ENCODE measurements around the gene VPS52.

Gene VPS52, protein sequence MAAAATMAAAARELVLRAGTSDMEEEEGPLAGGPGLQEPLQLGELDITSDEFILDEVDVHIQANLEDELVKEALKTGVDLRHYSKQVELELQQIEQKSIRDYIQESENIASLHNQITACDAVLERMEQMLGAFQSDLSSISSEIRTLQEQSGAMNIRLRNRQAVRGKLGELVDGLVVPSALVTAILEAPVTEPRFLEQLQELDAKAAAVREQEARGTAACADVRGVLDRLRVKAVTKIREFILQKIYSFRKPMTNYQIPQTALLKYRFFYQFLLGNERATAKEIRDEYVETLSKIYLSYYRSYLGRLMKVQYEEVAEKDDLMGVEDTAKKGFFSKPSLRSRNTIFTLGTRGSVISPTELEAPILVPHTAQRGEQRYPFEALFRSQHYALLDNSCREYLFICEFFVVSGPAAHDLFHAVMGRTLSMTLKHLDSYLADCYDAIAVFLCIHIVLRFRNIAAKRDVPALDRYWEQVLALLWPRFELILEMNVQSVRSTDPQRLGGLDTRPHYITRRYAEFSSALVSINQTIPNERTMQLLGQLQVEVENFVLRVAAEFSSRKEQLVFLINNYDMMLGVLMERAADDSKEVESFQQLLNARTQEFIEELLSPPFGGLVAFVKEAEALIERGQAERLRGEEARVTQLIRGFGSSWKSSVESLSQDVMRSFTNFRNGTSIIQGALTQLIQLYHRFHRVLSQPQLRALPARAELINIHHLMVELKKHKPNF
- 47.6 to 80.3 (median 52.7) reads per million in 3 experiments for total RNA-seq

DNA sequence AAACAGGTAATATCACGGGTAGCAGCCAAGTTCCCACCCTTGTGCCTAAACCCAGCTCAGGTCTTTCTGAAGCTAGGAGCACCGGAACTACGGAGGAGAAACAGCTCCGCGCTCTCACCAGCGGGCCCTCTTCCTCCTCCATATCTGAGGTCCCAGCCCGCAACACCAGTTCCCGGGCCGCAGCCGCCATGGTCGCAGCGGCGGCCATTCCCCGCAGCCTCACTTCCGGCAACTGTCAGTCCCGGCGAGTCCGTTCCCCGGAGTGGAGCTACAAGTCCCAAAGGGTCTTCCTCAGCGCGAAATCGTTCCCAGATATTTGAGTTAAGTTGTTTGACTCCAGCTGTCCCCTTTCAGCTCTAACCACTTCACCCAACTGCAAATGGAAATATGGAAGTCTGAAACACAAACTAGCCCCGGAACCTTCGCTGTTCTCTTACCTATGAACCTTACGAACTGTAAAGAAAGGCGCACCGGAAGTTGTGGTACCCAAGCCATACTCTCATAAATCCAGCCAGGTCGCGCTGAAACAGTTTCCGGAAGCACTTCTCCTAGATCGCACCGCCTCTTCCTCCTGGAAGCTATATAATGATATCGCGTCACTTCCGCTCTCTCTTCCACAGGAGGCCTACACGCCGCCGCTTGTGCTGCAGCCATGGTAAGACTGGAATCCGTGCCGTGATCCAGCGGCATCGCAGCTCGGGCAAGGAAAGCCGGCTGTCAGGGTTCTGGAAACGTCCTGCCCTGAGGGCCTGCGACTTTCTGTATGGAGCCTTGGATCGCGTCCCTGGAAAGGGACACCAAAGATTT lies at the start of gene VPS52, which contains the start of gene RPS18:
Gene VPS52 (minus strand): TSS at position 409 of the 807 bp plus-strand sequence. CDS start 201 bp downstream, at position 208.
Gene RPS18 (plus strand): TSS at position 608 of the 807 bp plus-strand sequence. CDS start 45 bp downstream, at position 653.
- DNase-seq: peak; percentile 95

DNA sequence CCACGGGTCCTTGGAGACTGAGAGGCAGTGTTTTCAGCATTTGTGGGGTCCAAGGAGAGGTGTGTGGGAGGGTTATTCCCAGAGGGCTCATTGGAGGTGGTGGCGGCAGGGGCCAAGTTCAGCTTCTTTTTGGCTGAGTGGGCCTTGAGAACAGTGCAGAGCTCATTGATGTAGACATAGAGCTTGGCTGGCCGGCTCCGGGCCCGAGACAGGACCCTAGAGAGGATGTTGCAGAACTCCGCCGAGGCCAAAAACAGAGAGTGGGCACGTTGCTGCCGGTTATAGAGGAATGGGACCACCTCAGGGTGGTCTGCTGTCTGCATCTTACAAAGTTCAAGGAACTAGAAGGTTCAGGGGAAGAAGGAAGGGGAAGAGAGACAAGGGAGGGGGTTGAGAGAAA lies 49.6 kb upstream of the VPS52 start:
- no peak for DNase-seq

DNA sequence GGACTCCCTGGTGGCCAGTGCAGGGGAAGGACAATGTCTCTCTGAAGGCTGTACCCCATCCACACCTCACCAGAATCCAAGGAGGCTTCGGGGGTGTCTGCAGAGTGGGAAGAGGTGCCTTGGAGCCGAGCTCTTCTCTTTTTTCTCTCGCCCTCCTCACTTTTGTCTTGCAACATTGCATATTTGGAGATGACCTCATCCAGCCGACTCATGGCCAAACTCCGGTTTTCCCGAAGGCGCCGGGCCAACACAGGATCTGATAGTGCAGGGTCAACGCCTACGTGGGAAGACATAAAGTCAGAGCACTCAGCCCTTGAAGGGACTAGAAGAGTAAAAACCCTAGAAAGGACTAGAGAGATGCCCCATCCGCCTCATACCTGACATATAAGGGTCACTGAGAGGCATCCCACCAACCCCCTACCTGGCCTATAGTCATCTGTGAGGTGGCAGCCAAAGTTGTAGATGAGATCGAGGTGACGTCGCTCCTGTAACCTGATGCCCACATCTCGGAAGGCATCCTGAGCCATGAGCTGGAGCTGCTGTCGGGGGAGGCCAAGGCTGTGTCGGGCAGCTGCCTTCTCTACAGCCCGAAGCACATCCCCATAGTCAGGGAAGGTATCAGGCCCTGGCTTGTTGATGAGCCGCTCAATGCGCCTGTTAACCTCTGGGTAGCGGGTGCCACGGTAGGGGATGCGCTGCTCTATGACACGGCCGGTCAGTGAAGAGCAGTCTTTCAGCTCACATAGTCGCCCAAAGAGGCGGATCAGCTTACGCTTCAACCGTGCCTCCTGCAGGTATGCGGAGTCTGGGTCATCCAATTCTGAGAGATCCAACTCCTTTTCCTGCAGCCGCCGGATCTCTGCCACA lies 48.9 kb upstream of the VPS52 start:
- DNase-seq: no peak

DNA sequence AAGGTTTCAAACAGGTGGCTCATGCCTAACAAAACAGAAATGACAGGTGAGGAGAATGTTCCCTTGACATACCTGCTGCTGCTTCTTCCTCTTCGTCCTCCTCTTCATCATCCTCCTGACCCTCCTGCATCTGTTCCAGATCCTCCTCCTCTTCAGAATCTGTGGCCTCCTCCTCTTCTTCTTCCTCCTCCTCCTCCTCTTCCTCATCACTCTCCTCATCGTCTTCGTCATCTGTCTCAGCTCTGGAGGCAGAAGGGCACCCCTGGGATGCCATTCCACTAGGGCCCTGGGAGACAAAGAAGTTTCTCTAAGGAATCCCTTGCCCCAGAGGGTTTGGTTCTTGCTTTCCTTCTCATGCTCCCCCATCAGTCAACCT lies 48.3 kb upstream of the VPS52 start:
- no peak for DNase-seq

DNA sequence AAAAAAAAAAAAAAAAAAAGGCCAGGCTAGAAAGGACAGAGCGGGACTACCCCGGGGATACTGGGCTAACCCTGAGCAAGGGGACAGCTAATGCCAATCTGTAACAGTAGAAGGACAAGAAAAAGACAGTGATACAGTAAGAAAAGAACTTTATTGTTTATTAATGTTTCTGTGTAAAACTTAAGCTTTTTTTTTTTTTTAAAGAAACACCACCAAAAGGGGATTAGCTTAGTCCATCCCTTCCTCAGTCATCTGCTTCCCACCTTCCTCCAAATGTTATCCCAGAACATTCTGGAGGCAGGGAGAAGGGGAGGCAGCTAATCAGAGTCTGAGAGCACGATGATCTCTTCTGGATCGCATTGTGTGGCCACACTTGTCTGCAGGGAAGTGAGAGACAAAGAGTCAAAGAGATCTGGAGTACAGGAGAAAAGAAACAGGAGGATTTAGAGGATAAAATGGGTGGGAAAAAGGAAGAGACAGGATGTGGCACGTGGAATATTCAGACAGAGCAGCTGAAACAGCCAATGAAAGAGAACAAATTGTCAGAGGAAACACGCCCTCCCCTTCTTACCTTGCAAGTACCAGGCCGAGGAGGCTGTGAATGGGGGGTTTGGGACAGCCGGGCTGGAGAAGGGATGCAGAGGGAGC lies 46.9 kb upstream of the VPS52 start:
- no peak for DNase-seq

DNA sequence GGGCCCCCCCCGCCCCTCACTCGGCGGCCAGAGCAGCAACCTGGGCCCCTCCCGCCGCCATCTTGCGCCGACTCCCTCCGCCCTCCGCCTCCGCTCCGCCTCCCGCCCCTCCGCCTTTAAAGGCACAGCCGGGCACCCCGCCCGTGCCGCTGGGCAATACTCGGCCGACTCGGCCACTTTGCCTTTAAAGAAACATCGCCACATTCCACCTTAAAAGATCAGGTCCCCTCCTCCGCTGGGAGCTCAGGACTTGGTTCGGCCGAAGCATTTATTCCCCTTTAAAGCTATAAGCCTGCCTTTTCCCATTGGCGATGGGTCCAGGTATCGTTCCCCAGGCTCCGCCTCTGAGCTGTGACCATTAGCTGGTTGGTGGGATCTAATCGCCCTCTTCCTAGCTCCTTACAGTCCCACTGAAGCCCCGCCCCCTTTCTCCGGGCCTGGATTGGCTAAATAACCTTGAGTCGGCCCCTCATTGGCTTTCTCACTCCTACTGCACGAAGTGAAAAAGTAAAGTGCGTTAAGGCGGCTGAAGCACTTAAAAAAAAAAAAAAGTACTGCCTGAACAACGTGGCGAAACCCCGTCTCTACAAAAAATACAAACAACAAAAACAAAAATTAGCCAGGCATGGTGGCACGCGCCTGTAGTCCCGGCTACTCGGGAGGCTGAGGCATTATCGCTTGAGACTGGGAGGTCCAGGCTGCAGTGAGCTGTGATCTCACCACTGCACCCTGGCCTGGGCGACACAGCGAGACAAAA lies 46.2 kb upstream of the VPS52 start, which contains the start of gene ZBTB22:
Gene ZBTB22 (minus strand): TSS at position 76 of the 757 bp plus-strand sequence. CDS start 828 bp downstream, outside the sequence.
- DNase-seq: peak; percentile 96

DNA sequence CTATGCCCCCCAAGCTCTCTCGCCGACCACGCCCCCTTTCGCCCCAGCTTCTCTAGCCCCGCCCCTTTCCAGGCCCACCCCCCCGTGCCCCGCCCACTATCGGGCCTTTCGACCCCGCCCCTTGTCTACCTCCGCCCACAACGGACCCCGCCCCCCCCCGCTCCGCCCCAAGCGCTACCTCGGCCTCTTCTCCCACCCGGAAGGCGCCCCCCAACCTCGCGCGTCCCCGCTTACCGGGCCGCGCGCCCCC lies 45.7 kb upstream of the VPS52 start:
- no peak for DNase-seq

DNA sequence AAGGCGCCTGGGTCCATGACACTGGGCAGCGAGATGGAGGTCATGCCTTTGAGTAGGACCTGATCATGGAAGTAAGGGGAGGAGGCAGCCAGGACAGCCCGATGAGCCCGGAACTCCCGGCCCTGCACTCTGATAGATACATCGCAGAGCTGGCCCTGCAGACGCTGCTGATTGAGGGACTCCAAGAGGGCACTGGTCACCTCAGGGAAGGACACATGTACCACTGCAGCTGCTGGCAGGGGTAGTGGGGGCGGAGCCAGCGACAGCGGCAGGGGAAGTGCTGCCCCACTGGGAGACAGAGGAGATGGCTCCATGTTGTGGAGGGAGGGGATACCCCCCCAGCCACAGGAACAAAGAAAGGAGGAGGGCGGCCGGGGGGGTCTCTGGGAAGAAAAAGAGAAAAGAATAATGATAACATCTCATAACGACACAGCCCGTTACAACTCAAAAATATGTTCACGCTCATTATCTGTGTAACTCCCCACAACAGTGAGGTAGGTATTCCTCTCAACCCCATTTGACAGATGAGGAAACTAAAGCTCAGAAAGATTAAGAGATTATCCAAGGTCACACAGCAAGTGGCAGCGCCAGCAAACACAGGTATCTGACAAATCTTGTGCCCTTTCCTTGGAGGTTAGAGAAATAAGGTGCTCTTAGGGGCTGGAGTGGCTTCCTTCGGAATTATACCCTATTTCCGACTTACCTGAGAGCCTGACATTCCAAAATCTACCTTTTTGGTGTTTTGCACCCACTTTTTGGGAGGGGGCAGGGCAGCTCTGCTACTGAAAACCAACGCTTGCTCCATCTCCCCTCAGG lies 45.1 kb upstream of the VPS52 start:
- DNase-seq: no peak

DNA sequence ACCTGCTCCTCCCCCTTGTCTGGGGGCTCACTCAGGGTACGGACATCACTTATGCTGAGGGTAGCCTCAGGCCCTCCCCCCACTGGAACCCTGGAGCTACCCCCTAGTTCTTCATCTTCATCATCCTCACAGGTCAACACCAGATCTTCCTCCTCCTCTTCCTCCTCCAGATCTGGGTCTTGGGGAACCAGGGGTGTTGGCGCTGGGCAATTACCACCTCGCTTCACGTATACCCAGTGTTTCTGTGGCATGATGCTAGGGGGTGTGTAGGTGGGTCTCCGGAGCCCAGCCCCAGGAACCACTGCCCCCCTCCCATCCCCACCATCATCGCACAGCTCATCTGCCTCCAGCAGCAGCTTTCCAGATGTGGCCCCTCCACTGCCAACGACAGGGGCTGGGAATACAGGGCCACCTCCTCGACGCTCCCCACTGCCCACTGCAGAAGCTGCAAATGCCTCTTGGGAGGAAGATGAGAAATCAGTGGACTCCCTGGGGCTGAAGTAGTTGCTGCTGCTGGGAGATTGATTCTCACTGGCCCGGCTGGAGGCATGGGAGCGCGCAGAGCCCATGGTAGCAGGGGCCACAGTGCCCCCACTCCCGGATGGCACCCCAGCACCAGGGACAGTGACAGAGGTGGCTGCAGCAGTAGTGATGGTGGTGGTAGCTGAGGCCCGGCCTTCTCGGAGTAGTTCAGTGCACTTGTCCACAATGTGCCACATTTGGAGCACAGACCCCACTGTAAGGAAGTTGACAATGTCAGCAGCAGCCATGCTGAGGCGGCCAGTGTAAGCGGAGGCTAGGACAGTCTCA lies 44.3 kb upstream of the VPS52 start:
- no peak for DNase-seq

DNA sequence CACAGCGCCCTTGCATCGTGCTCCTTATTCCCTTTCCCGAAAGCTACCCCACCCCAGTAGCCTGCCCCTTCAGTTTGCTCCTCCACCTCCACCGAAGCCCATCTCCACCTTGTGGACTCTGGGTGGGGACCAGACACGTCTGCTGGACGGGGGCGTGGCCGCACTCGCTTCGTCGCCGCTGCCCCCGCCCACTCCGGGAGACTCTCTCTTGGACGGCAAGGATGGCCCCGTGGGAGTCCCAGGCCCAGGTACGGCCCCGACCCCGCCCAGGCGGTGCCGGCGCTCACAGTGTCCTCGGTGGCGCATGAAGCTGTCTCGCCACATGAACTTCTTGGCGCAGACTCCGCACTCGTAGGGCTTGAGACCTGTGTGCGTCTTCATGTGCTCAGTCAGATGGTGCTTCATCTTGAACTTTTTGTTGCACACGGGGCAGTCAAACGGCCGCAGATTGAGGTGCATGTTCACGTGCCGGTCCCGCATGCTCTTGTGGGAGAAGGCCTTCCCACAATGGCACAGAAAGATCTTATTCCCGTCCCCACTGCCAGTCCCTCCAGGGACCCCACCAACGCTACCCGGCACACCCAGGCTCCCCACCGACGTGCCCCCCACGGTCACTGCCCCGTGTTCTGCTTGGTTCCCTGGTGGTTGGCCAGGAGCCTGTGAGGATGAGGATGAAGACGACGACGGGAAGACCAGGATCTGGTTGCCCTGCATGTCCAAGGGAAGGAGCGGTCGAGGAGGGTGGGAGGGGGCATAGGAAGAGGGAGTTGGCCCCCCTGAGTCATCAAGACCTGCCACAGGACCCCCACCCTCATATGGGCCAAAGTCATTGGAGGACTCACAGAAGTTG lies 43.5 kb upstream of the VPS52 start:
- no peak for DNase-seq

DNA sequence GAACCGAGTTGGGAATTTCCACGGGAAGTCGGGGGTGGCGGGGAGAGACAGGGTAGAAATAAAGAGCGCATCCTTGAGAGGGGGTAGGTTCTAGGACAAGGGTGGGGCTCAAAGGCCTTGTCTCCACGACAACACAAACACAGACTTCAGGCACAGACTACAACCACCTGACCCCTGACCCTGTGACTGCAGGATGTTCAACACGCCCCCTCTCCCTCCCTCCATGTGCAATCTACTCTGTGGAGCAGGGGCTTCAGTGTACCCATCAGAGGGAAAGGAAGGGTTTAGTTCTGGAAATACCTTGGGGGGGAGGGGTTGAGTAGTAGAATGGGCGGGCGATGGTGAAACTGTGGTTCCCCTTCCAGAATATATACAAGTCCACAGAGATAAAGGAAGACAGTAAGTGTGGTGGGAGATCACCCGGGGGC lies 42.9 kb upstream of the VPS52 start:
- peak; percentile 81 for DNase-seq

DNA sequence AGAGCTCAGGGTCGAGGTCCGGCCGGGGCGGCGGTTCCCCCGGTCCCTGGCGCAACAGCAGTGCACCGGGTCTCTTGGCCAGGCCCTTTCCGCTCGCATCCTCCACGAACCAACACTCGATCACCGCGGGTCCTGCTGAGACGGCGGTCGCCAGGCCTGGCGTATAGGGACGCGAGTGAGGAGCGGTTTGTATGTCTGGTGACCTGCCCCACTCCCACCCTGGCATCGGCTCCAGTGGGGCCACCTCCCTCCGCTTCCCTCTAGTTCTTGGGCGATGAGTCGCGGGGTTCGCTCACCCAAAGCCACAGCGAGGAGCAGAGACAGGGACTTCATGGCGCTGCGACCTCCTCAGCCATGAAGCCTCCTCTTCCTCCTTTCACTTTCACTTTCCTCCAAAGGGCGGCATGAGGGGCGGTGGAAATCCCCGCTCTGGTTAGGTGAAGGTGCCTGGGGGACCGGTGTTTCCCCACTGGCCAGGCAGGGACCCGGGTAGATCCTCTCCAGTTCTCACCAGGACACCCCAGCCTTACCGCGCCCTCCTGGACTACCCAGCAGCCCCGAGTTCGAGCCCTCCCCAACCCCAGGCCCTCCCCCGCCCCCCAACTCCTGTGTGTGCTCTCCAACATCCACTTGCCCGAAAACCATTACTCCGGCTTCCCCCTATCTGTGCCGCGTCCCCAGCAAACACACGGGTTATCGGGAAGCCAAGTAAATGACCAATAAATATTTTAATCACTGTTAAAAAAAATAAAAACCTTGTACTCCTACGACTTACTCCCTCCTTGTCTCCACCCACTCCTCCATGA lies 42.2 kb upstream of the VPS52 start, which contains the start of gene TAPBP:
Gene TAPBP (minus strand): TSS at position 370 of the 806 bp plus-strand sequence. CDS start 37 bp downstream, at position 333.
- DNase-seq: peak; percentile 89

DNA sequence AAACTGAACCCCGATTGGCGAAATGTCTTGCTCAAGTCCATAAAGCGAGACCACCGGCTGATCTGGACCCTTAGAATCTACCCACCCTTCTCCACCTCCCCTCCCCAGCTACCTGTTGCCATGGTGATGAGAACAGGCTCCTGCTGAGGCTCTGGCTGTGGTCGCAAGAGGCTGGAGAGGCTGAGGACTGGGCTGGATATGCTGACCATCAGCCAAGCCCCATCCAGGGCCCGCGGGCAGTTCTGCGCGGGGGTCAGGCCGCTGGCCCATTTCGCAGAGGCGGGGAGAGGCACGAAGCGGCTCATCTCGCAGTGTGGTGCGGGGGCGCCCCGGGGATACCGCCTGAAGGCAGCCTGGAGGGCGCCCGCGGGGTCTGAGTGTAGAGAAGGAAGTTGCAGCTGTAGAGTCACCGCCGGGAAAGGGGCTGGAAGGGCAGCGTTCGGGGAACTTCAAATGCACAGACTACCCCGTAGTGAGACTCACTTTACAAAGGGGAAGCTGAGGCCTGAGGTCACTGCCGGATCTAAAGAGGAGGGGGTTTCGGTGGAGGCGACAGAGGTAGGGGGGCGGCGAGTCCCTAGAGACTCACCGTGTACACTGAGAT lies 41.5 kb upstream of the VPS52 start:
- peak; percentile 29 for DNase-seq

DNA sequence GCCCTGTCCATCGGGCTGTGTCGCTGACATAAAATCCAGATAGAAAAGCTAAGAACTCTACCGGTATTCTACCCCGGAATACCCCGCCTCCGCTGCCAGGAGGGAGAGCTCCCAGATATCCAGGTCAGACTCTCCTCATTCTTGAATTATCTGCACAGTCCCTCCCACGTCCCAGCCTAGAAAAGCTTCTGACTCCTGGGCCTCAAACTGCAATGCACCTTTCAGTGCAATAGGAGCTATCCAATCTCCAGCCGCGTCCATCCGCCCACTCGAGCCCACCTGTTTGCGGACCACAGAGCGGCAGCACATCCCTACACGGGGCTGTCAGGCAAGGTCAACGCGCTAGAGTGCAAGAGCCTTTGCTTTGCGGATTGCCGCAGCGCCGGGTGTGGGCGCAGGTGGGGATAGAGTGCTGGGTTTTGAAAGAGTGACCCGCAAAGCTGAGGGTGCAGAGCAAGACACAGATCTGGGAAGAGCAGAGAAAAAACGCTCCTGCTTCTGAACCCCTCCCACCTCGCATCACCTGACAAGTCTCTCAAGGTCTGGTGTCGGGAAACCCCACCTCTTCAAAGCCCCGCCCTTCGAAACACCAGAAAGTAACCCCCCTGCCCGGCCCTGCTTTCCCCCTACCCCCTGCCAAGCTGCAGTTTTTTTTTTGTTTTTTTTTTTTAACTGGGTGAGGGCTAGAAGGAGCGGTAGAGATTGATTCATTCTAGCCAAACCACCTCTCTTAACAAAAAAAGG lies 40.9 kb upstream of the VPS52 start:
- DNase-seq: peak; percentile 83

DNA sequence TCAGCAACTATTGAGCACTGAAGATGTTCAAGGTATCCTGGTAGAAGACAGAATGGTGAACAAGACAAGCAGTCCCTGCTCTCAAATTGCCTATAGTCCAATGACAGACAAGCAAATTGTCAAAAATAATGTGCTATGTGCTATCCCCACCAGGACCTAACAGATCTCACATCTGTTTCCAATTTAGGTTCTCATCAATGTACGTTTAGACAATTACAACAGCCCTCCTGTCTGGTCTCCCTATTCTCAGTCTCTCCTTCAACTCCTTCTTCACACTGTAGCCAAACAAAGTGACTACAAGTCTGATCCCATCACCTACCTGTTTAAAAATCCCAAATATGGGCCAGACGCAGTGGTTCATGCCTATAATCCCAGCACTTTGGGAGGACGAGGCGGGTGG lies 34.7 kb upstream of the VPS52 start:
- DNase-seq: no peak

DNA sequence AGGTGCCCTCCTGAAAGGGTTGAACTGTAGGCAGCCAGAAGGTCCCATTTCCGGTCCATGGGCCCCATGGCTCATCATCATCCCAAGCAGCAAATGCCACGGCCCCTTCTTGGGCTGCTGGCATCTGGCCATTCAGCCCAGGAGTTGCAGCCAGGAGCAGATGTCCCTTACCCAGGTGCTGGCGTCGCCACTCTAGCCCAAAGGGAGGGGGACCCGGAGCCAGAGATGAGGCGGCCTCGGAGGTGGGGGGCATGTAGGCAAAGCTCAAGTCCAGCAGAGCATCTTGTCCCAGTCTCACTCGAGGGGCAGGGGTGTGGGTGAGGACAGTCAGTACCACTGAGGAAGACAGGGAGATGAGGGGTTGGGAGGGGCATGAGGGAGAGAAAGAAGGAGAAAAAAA lies 33.4 kb upstream of the VPS52 start:
- no peak for DNase-seq
